ENCODE measurements around the gene EIF4ENIF1.
A peak's percentile ranks its signal among the peaks of the same experiment; 100 is the strongest.
"Not testable (repeated sequence)": the region's sequence is repeated elsewhere in the genome, so short reads cannot be mapped to it uniquely, and the experiment has no call there.

Gene EIF4ENIF1

DNA sequence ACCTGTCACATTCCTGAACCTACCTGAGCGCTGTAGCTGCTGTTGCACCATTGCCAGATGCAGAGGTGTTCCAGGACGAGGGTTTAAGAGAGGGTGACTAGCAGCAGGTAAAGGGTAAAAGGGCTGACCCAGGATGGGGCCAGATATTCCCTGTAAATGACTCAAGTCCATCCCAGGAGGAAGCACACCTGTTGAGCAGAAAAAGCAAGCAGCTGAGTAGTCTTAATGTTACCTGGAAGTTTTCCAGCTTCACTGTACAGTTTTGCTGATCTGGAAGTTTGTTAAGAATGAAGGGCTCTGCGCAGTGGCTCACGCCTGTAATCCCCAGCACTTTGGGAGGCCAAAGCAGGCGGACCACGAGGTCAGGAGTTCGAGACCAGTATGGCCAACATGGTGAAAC is 49.0 kb downstream of the EIF4ENIF1 start:
- no peak for DNase-seq

DNA sequence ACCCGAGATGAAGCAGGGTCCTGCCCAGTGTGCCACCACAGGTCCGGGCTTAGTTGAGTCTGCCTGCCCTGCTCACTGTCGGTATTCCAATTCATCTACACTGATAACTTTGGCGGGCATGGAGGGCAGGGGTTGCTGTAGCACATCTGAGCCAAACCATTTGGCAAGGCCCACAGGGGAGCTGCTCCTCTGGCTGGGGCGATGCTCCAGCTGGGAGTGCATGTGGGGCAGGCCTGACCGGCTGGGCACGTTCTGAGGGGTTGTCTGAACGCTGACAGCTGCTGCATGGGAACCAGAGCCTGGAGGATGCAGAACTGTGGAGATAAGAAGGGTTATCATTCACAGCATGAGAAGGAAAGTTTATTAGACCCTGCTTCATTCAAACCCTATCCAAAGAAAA is 49.8 kb downstream of the EIF4ENIF1 start:
- no peak for DNase-seq

DNA sequence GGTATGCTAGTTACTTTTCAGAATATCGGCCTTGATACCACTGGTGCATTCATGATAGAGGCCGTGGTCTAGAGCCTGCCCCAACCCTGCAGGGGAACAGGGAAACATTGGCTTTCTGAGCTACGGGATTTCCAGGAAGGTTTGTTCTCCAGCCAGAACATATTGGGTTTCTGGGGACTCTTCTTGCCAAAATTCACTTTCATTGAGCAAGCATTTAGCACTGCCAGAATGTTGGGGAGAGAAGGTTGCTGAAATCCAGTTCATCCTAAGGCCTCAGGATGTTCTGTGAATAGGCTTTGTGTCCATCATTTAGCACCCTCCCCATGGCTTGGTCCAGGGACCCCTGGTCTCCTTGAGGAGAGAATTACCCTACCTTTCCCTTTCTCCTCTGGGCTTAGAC is 53.5 kb downstream of the EIF4ENIF1 start:
- no peak for DNase-seq

DNA sequence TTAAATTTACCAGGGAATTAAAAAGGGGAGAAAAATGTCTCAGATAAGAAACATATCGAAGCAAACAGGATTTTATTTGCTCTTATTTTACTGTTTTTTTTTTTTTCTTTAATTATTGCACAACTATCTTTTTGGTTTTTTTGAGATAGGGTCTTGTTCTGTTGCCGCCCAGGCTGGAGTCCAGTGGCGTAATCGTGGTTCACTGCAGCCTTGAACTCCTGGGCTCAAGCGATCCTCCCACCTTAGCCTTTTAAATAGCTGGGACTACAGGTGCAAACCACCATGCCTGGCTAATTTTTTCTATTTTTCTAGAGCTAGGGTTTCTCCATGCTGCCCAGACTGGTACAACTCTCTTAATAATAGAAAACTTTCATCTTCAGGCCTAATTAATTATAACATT is 57.7 kb downstream of the EIF4ENIF1 start:
- no peak for DNase-seq

DNA sequence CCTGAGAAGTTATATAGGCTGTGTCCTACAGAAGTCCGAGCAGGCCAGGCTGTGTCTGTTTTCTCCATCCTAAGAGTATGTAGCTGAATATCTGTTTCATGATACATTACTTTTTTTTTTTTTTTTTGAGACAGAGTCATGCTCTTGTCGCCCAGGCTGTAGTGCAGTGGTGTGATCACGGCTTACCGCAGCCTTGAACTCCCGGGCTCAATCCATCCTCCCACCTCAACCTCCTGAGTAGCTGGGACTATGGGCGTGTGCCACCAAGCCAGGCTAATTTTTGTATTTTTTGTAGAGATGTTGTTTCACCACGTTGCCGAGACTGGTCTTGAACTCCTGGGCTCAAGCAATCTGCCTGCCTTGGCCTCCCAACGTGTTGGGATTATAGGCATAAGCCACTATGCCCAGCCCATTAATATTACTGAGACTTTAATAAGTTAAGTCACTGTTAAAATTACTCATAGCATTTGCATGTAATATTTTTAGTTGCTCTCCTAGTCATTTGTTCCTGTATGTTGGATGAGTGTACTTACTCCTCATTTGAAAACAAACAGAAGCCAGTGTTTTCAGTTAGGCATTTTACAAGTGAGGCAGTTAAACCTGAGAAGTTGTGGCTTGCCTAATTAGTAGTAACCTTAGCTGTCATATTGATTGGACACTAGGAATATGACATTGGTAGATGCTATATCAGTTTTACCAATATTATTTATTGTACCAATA is 64.2 kb downstream of the EIF4ENIF1 start:
- DNase-seq, result no peak

DNA sequence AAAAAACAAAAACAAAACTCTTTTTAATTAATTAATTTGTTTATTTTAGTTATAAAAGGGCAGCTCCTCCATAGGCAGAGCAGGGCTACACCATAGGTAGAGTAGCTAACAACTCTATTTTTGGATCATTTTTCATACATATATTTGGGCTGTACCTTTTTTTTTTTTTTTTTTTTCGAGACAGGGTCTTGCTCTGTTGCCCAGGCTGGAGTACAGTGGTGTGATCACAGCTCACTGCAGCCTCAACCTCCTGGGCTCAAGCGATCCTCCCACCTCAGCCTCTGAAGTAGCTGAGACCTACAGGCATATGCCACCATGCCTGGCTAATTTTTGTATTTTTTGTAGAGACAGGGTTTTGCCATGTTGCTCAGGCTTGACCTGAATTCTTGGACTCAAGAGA is 87.3 kb downstream of the EIF4ENIF1 start:
- DNase-seq, result not testable (repeated sequence)

DNA sequence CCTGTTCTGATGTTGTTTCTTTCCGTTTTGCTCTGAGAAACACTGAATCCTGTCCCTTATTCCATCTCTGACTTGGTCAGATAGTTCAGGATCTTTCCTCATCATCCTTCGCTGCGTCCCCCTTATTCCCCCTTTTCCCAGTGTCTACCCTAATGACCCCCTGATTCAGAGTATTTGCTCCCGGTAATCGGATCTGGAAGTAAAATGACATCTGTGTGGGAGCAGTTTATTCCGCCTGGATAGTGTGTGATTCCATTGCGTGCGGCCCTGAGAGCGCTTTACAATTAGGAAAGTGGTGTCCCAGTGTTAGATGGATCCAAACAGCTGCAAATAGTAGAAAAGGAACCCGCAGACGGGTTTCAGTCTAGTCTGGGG is 89.6 kb downstream of the EIF4ENIF1 start:
- no peak for DNase-seq

DNA sequence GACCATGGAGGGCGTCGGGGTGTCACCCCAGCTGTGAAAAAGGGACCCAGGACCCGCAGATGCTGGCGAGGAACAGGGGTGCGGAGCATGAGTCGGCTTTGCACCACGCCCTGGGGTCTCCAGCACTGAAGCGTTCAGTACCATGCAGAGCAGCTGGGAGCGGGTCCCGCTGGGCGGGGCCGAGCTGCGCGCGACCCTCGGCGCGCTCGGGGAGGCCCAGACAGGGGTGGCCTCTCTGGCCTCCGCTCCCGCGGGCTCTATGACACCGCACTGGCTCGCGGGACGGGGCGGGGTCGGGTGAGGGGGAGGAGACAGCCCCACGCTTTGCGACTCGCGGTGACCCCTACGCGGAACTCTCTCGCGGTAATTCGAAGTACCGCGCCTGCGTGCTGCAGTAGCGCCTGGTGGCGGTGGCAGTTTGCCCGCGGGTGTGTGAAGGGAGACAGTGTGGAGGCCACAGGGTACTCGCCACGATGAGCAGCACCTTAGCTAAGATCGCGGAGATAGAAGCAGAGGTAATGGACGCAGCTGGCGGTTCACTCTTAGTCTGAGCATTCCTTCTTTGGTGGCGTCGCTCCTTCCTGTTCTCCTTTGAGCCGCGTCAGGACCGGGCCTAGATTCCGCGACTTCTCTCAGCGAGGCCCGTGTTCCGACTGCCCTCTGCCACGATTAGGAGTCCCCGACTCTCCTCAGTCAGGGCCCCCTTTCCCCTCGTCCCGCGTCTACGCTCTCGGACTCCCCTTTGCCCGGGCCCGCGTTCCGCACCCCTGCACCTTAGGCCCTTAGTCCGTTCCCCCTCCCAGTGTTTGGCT is 90.2 kb downstream of the EIF4ENIF1 start, which contains the start of gene DRG1:
Gene DRG1, plus strand, starts transcription at position 394 of the 812 bp plus-strand sequence. Its CDS starts 80 bp downstream, at position 474.
- DNase-seq, result peak; percentile 97

DNA sequence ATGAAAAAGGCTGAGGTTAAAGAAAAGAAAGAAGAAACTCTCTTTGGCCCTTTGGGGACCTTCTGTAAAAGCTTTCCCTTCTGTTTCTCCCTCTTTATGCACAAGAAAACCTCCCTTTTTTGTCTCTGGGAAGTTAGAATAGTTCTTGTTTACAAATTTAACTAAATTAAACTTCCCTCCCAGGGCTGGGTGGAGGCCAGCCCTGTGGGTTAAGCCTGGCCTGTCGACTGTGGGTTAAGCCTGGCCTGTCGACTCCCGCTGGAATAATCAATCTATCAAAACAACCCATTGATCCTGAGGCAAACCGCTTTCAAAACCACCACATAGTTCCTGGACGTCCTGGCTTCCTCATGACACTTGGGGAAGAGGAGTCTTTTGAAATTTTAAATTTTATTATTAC is 91.4 kb downstream of the EIF4ENIF1 start:
- no peak for DNase-seq

DNA sequence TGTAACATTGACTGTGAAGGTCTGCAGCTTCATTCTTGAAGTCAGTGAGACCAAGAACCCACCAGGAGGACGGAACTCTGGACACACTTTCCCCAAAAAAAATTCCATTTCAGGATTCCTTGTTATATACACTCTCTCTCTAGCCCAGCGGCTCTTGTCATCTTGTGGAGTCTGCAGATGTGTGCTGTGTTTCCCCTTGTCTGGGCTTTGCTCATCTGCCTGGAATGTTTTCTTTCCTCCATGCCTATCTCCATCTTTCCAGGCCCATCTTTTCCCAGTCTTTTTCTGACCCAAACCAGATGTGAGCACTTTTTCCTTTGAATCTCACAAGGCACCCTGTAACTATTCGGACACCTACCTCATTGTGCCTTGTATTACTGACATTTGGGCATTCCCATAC is 95.3 kb downstream of the EIF4ENIF1 start:
- DNase-seq, result no peak

DNA sequence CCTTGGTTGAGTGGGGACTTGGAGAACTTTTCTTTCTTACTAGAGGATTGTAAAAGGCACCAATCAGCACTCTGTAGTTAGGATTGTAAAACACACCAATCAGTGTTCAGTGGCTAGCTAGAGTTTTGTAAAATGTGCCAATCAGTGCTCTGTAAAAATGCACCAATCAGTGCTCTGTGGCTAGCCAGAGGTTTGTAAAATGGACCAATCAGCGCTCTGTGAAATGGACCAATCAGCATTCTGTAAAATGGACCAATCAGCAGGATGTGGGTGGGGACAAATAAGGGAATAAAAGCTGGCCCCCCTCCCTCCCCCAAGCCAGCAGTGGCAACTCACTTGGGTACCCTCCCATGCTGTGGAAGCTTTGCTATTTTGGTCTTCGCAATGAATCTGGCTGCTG is 95.7 kb downstream of the EIF4ENIF1 start:
- DNase-seq, result no peak
